Muscle layer of colon (tissue), 2 donors: Measurements from ENCODE around the gene ADCY7.

ENCODE experiments used
- H3K27ac ChIP-seq: one replicate; pipeline ENCODE4 v1.7.0; 2013; ENCODE audit warnings: low read depth, mild to moderate bottlenecking, low read length, moderate library complexity
- H3K27me3 ChIP-seq, 2 donors: one replicate each; pipeline ENCODE4 v1.7.0; 2013; ENCODE audit warnings: low read length in 2 of 2, mild to moderate bottlenecking in 2 of 2; ENCODE audit not compliant: insufficient read depth in 2 of 2, control insufficient read depth in 1 of 2
- H3K36me3 ChIP-seq: one replicate; pipeline ENCODE4 v1.7.0; 2013; ENCODE audit warnings: mild to moderate bottlenecking, low read length; ENCODE audit not compliant: insufficient read depth
- H3K4me1 ChIP-seq: one replicate; pipeline ENCODE4 v1.7.0; 2013; ENCODE audit warnings: mild to moderate bottlenecking, low read length; ENCODE audit not compliant: insufficient read depth
- H3K4me3 ChIP-seq, 2 donors: one replicate each; pipeline ENCODE4 v1.7.0; 2013; ENCODE audit warnings: low read length in 2 of 2, low read depth in 1 of 2, mild to moderate bottlenecking in 1 of 2, moderate library complexity in 1 of 2
- H3K9ac ChIP-seq: one replicate; pipeline ENCODE4 v1.7.0; 2013; ENCODE audit warnings: low read length
- H3K9me3 ChIP-seq: one replicate; pipeline ENCODE4 v1.7.0; 2013; ENCODE audit warnings: mild to moderate bottlenecking, low read length
- donor health status: abdominal sarcoma.
- donor health status: Adenocarcinoma of cecum.

The ADCY7 gene

DNA sequence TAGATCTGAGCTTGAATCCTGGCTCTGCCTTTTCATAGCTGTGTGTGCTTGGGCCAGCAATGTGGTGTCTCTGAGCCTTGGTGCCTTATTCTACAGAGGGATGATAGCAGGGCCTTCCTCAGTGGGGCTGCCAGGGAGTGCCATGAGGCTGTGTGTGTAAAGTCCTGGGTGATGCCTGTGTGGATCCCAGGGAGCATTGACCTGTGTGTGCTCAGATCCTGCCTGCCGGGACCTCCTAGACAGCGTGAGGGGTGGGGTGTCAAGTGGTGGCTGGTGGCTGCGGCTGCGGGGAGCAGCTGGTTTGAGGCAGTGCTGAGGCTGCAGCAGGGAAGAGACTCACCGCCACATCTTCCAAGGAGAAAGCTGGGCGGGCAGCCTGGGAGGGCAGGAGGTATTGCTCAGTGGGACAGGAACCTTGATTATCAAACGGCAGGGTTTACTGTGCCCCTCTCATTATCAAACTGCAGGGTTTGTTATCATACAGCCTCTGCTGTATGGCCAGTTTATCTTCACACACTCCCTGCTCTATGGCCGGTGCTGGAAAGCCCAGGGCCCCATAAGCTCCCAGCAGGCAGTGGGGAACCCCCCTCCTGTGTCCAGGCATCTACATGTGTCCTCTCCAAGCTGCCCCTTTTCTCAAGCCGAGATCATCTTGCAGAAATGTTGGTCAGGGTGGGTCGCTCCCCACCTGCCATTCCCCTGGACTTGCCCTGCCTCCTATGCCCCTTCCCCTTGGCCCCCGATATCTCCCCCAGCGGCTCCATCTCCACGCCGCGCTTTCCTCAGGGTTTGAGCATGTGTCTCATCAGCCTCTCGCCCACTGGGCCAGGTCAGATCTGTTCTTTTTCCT lies 3.1 kb upstream of the ADCY7 start:
- Histone ChIP-seq H3K4me1 (no peaks in the 10 kb centered on the region), H3K36me3 (no peaks in the 10 kb centered on the region), H3K9ac (no peak overlapping the region), H3K4me3 (no peak overlapping the region), H3K27me3 (no peaks in the 10 kb centered on the region), H3K27ac (no peak overlapping the region), H3K9me3 (no peaks in the 10 kb centered on the region)

DNA sequence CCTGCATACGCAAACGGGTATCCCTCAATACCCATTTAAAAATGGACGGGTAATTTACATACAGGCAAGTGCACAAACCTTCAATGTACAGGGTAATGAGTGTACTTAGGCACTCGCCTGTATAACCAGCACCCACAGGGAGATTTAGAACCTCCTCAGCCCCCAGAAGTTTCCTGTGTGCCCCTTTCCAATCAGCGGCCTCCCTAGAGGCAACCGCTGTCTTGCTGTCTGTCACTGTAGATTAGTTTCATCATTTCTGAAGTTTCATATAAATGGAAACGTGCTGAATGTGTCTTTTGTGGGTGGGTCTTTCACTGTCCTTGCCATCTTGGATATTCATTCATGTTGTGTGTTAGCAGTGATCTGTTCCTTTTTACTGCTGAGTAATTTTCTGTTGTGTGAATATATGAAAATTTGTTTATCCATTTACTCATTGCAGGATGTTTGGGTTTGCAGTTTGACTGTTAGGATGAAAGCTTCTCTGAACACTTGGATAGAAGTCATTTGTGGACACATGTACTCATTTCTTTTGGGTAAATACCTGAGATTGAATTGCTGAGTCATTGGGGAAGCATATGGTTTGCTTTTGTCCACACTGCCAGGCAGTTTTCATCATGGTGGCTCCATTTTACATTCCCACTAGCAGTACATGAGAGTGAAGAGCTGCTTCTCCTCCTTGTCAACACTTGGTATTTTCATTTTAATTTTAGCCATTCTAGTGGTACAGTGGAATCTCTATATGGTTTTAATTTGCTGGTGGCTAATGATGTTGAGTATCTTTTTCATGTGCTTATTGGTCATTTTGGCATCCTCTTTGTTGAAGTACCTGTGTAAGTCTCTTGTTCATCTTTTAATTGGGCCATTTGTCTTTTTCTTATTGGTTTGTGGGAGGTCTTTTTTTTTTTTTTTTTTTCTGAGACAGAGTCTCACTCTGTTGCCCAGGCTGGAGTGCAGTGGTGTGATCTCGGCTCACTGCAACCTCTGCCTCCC lies 2.1 kb upstream of the ADCY7 start:
- Histone ChIP-seq H3K9me3 (no peaks in the 10 kb centered on the region), H3K9ac (no peak overlapping the region), H3K36me3 (no peaks in the 10 kb centered on the region), H3K4me3 (no peak overlapping the region), H3K27ac (no peak overlapping the region), H3K4me1 (no peaks in the 10 kb centered on the region), H3K27me3 (no peaks in the 10 kb centered on the region)

DNA sequence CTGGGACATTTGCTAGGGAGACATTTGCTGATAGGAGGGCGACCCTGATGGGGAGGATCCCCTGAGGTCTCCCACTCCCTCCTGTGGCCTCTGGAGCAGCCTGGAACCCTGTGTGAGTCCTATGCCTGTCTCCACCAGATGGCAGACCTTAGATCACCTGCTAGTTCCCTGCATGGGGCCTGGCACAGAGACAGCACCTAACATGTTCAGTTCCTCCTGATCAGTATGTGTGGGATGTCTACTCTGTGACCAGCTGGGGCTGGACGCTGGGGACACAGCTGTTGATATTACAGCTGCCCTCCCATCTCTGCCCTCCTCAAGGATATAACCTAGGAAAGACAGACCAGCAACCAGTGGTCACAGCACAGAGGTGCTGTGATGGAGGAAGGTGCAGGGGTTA lies 1.1 kb upstream of the ADCY7 start:
- H3K9ac ChIP-seq, result no peak overlapping the region
- H3K27ac ChIP-seq, result no peak overlapping the region
- no peaks in the 10 kb centered on the region for H3K4me1 ChIP-seq
- no peaks in the 10 kb centered on the region for H3K9me3 ChIP-seq
- H3K27me3 ChIP-seq, result no peaks in the 10 kb centered on the region
- H3K36me3 ChIP-seq, result no peaks in the 10 kb centered on the region
- no peak overlapping the region for H3K4me3 ChIP-seq

DNA sequence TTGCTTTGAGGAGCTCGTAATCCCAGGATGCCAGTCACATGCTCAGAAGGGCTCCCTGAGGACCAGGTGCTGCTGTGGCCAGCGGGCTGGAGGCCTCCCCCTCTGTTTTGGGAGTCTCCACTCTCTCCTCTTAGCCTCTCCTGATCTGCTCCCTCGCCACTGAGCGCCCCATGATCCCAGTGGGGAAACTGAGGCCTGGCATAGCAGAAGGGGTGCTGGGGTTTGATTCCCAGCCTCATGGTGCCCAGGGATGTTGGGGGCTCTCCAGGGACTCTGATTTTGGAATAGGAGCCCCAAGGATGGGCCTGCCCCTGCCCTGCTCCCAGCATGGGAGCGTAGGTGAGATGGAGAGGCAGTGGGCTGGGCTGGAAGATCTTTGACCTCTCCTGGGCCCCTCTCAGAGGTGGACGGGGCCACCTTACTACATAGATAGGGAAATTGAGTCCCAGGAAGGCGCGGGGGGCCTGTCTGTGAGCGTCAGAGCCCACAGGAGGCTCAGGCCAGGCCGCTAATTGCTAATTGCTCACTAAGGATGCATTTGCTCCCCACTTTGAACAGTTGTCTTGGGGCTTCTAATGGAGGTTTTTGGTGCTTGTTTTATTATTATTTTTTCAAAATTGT lies 525 bp upstream of the ADCY7 start:
- Histone ChIP-seq H3K36me3 (no peaks in the 10 kb centered on the region), H3K4me3 (no peak overlapping the region), H3K27ac (no peak overlapping the region), H3K9me3 (no peaks in the 10 kb centered on the region), H3K9ac (no peak overlapping the region), H3K4me1 (no peaks in the 10 kb centered on the region), H3K27me3 (no peaks in the 10 kb centered on the region)

DNA sequence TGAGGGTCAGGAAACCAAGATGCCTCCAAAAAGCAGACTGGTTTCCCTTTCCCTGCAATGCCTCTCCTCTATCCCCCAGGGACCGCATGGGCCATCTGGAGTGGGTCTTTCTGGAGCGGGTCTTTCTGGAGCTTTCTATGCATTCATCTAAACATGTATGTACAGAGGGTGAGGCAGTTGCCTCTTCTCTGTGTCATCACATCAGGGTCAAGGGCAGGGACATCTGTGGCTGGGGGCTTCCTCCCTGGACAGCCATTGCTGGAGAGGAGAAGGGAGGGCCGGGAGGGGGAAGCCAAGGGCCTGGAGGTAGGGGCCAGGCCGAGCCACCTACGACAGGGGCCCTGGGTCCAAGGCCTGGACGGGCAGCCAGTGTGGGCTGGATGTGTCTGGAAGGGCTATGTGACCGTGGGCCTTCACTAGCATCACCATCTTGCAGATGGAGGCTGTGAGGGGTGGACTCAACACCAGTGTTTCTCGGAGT lies 840 bp downstream of the ADCY7 start:
- no peak overlapping the region for H3K27ac ChIP-seq
- no peaks in the 10 kb centered on the region for H3K4me1 ChIP-seq
- H3K9me3 ChIP-seq, result no peaks in the 10 kb centered on the region
- no peaks in the 10 kb centered on the region for H3K27me3 ChIP-seq
- no peak overlapping the region for H3K9ac ChIP-seq
- no peaks in the 10 kb centered on the region for H3K36me3 ChIP-seq
- no peak overlapping the region for H3K4me3 ChIP-seq

DNA sequence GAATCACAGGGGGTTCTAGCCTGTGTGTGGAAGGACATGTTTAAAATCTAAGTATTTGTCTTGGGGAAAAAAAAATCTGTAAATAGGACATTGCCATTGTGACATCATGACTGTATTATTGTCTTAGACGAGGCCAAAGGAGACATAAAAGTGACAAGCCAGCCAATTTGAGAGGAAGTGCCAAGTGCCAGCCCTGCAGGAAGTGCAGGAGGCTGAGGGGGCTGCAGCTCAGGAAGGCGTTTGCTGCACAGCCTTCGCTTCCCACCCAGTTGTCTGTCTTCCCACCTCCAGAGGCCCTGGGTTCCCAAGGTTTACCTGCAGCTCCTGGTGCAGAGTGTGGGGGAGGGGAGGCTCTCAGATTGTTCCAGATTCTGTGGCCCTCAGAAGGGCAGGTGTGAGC lies 1.3 kb downstream of the ADCY7 start:
- no peak overlapping the region for H3K9ac ChIP-seq
- no peak overlapping the region for H3K4me3 ChIP-seq
- H3K36me3 ChIP-seq, result no peaks in the 10 kb centered on the region
- H3K9me3 ChIP-seq, result no peaks in the 10 kb centered on the region
- H3K4me1 ChIP-seq, result no peaks in the 10 kb centered on the region
- H3K27ac ChIP-seq, result no peak overlapping the region
- no peaks in the 10 kb centered on the region for H3K27me3 ChIP-seq

DNA sequence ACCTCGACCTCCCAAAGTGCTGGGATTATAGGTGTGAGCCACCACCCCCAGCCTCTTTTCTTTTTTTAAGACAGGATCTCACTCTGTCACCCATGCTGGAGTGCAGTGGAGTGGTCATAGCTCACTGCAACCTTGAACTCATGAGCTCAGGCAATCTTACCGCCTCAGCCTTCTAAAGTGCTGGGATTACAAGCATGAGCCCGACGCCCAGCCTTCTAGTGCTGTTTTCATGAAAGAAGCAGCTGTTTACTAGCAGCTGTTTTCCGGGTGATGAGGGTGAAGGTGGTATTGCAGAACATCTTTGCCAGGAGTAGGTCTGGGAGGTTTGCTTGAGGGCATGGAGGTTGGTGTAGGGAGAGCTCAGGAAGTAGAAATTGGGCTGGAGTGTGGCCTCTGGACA lies 2.0 kb downstream of the ADCY7 start:
- H3K4me1 ChIP-seq, result no peaks in the 10 kb centered on the region

DNA sequence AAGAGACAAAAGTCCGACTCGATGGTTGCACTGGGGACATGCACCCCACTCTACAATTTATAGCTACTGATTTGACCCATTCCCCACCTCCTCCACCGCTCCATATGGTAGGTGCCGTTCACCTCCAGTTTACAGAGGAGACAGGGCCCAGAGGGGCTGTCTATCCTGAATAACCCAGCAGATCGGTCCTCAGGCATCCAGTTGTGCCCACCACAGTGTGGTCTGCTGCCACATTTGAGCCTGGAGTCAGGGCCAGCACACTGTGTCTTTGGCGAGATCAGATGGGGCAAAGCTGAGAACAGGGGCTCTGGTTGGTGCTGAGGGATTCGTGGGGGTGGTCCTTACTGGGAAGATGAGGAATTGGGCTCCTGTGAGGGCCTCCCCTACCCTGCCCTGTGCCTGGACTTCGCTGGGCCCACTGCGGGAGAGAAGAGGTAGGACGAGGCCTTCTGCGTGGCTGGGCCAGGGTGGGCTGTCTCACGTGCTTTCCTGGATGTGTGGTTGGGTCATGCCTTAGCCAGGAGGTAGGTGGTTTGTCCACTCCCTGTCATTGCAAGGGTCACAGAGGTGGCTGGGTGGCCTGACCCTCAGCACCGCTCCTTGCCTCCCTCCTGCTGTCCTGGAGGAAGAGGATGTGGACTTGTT lies 2.8 kb downstream of the ADCY7 start:
- no peak overlapping the region for H3K9ac ChIP-seq
- no peaks in the 10 kb centered on the region for H3K9me3 ChIP-seq
- H3K4me3 ChIP-seq, result no peak overlapping the region
- H3K36me3 ChIP-seq, result no peaks in the 10 kb centered on the region
- no peak overlapping the region for H3K27ac ChIP-seq
- no peaks in the 10 kb centered on the region for H3K27me3 ChIP-seq
- no peaks in the 10 kb centered on the region for H3K4me1 ChIP-seq

More for the DNA sequence above, 2.0 kb downstream of the ADCY7 start:
- no peaks in the 10 kb centered on the region for H3K36me3 ChIP-seq
- no peaks in the 10 kb centered on the region for H3K27me3 ChIP-seq
- no peak overlapping the region for H3K9ac ChIP-seq
- H3K9me3 ChIP-seq, result no peaks in the 10 kb centered on the region
- H3K4me3 ChIP-seq, result no peak overlapping the region
- no peak overlapping the region for H3K27ac ChIP-seq

DNA sequence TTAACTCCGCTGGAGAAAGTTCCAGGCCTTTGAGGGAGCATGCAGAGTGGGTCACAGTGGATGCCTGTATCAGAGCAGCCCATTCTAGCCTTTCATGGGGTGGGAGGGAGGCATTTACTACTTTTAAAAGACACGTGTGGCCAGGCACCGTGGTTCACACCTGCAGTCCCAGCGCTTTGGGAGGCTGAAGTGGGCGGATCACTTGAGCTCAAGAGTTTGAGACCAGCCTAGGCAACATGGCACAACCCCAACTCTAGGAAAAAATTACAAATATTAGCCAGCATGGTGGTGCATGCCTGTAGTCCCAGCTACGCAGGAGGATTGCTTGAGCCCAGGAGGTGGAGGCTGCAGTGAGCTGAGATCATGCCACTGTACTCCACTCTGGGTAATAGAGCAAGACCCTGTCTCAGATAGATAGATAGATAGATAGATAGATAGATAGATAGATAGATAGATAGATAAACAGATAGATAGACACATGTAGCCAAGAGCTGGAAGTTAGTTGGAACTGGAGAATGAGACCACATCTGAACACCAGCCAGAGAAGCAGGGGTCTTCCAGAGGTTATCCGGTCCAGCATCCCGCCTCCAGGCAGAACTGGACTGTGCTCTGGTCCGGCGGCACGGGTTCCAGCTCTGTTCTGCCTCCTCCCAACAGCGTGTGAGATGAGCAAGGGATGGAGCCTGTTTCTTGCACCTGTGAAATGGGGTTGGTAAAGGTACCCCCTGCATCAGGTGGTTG lies 3.6 kb downstream of the ADCY7 start:
- no peak overlapping the region for H3K4me3 ChIP-seq
- H3K4me1 ChIP-seq, result no peaks in the 10 kb centered on the region
- no peak overlapping the region for H3K27ac ChIP-seq
- no peaks in the 10 kb centered on the region for H3K36me3 ChIP-seq
- H3K9me3 ChIP-seq, result no peaks in the 10 kb centered on the region
- H3K9ac ChIP-seq, result no peak overlapping the region
- no peaks in the 10 kb centered on the region for H3K27me3 ChIP-seq

DNA sequence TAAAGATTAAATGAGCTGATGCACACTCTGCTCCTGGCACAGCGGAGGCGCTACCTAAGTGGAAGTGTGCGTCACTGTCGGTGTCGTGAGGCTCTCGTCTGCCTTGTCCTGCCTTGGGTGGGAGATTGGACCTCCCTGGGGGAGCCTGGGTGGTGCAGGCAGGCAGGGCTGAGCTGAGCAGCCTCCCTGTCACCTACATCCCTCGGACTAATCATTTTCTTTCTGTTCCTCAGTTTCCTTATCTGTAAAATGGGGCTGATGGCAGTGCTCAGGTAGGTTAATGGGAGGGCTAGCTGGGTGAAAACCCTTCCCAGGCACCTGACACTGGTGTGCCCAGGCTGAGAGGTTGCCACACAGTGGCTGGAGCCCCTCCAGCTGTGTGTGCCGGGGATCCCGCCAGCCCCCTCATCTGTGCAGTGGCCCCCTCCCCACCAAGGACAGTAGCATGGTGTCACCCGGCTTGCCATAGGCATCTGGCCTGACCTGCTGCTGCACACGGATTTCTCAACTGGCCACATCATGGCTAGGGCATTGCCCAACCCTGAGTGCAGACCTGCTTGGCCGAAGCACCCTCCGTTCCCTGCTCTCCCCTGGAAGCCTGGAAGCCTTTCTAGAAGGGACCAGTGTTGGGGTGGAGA lies 4.3 kb downstream of the ADCY7 start:
- Histone ChIP-seq H3K27me3 (no peaks in the 10 kb centered on the region), H3K36me3 (no peaks in the 10 kb centered on the region), H3K9ac (no peak overlapping the region), H3K27ac (no peak overlapping the region), H3K9me3 (no peaks in the 10 kb centered on the region), H3K4me1 (no peaks in the 10 kb centered on the region), H3K4me3 (no peak overlapping the region)
